GM12878 (cell line): ENCODE results near the gene CAVIN2. TPM values are rescaled to one million over a fixed set of nuclear protein-coding genes. Genes with fewer than 3 reads are reported as not detected.

Experiments used
- ATAC-seq: fragments of 200-7000 bp; cut with Tn5 transposase; 3 replicates; pipeline ENCODE4 v1.9.1; 2020; ENCODE audit warnings: mild to moderate bottlenecking, moderate library complexity
- BruUV-seq: library from RNA; stranded (reverse); fragments of 400-500 nt; replicated peaks from 2 replicates; lab custom pipeline; 2021; lab: Mats Ljungman, UMichigan
- CTCF ChIA-PET: fragments of 300-600 bp; sonication (Branson Sonifier 250); formaldehyde crosslinking; extraction: SDS; loops from one replicate; lab custom pipeline; 2021; ENCODE audit warnings: inconsistent platforms; lab: Yijun Ruan, JAX
- POLR2A ChIA-PET: fragments of 350-600 bp; formaldehyde crosslinking; extraction: SDS; loops from one replicate; lab custom pipeline; 2021; ENCODE audit warnings: inconsistent platforms; lab: Charles Lee
- RAD21 ChIA-PET: fragments of 300-600 bp; sonication (Branson Sonifier 250); formaldehyde crosslinking; loops from one replicate; lab custom pipeline; 2023; ENCODE audit warnings: antibody characterized with exemption; ENCODE audit not compliant: unreplicated experiment; lab: Charles Lee
- SMC1A ChIA-PET: fragments of 300-600 bp; sonication (Branson Sonifier 250); formaldehyde crosslinking; loops from one replicate; lab custom pipeline; 2023; ENCODE audit not compliant: unreplicated experiment, uncharacterized antibody; lab: Charles Lee
- DNase-seq: peaks from one replicate; pipeline ENCODE4 v3.0.0-alpha.2; 2011; ENCODE audit warnings: low read depth, low spot score
- FAIRE-seq: peaks from 3 replicates; lab custom pipeline; 2011; peaks lifted over from hg19 to GRCh38; lab: Jason Lieb, UNC
- H2AFZ ChIP-seq: 2 replicates; pipeline ENCODE4 v1.6.0; 2011; ENCODE audit warnings: low read depth, low read length, control low read depth; ENCODE audit not compliant: control insufficient read depth
- H3K27ac ChIP-seq: 2 replicates; pipeline ENCODE4 v1.5.1; 2011; ENCODE audit warnings: control low read depth; ENCODE audit not compliant: control insufficient read depth, insufficient read depth
- H3K27me3 ChIP-seq, 2 experiments: replicated peaks in 1 of 2; 2 replicates each; pipeline versions ENCODE4 v1.6.0 to v1.6.1; 2011; ENCODE audit warnings: low read length in 1 of 2; ENCODE audit not compliant: control insufficient read depth in 2 of 2, insufficient read depth in 2 of 2
- H3K36me3 ChIP-seq, 2 experiments: 2 replicates each; pipeline ENCODE4 v1.5.1; 2011; ENCODE audit warnings: low read length in 1 of 2; ENCODE audit not compliant: control insufficient read depth in 2 of 2, insufficient read depth in 2 of 2
- H3K4me1 ChIP-seq: 2 replicates; pipeline ENCODE4 v1.6.1; 2011; ENCODE audit warnings: mild to moderate bottlenecking, low read length, moderate library complexity, mixed read lengths; ENCODE audit not compliant: control insufficient read depth, insufficient read depth
- H3K4me2 ChIP-seq: 2 replicates; pipeline ENCODE4 v1.6.0; 2011; ENCODE audit warnings: control low read depth; ENCODE audit not compliant: control insufficient read depth, insufficient read depth
- H3K4me3 ChIP-seq: fragments of 200-600 bp; sonication (generic); 2 replicates; pipeline ENCODE4 v1.5.1; 2016
- H3K79me2 ChIP-seq: 2 replicates; pipeline ENCODE4 v1.6.0; 2011; ENCODE audit warnings: low read length; ENCODE audit not compliant: control insufficient read depth, insufficient read depth
- H3K9ac ChIP-seq: 2 replicates; pipeline ENCODE4 v1.8.0; 2011; ENCODE audit warnings: low read length, control low read depth, mixed read lengths; ENCODE audit not compliant: control insufficient read depth, insufficient read depth
- H3K9me3 ChIP-seq: replicated peaks from 3 replicates; pipeline ENCODE4 v1.5.1; 2011; ENCODE audit warnings: mild to moderate bottlenecking, low read length; ENCODE audit not compliant: control insufficient read depth, insufficient read depth
- H4K20me1 ChIP-seq: 2 replicates; pipeline ENCODE4 v1.6.0; 2011; ENCODE audit not compliant: control insufficient read depth, insufficient read depth
- BHLHE40 ChIP-seq, 2 experiments: fragments of 450-650 bp in 1 of 2; IDR thresholded peaks; 2 replicates each; pipeline ENCODE4 v1.6.1; 2011 to 2017; ENCODE audit warnings: low read depth in 2 of 2, borderline replicate concordance in 1 of 2, improper control_type of control experiment in 1 of 2, low read length in 1 of 2, mild to moderate bottlenecking in 1 of 2
- CREM ChIP-seq: IDR thresholded peaks from 2 replicates; pipeline ENCODE4 v1.6.1; 2014; ENCODE audit warnings: antibody characterized with exemption, low read depth
- FOS ChIP-seq: IDR thresholded peaks from 3 replicates; pipeline ENCODE4 v1.6.1; 2011; ENCODE audit warnings: borderline replicate concordance; ENCODE audit not compliant: insufficient read length; ENCODE audit errors: extremely low read depth
- KLF5 ChIP-seq: fragments of 450-650 bp; IDR thresholded peaks from 2 replicates; pipeline ENCODE4 v1.6.1; 2014; ENCODE audit warnings: mild to moderate bottlenecking; ENCODE audit not compliant: partially characterized antibody
- MYB ChIP-seq: fragments of 150-350 bp; IDR thresholded peaks from 2 replicates; pipeline ENCODE4 v1.6.1; 2014; ENCODE audit warnings: mild to moderate bottlenecking, low read depth, low read length, borderline replicate concordance
- NKRF ChIP-seq: fragments of 450-650 bp; conservative IDR thresholded peaks from 2 replicates; pipeline ENCODE4 v1.6.1; 2017; ENCODE audit warnings: mild to moderate bottlenecking, moderate library complexity
- RCOR1 ChIP-seq: conservative IDR thresholded peaks from 2 replicates; pipeline ENCODE4 v1.6.1; 2012; ENCODE audit warnings: low read depth, low read length, improper control_type of control experiment
- SREBF1 ChIP-seq: IDR thresholded peaks from 2 replicates; pipeline ENCODE4 v1.6.1; 2012; ENCODE audit warnings: mild to moderate bottlenecking, low read length
- STAT1 ChIP-seq: fragments of 450-650 bp; conservative IDR thresholded peaks from 2 replicates; pipeline ENCODE4 v1.6.1; 2014; ENCODE audit warnings: antibody characterized with exemption, mild to moderate bottlenecking
- ZNF592 ChIP-seq: fragments of 450-650 bp; IDR thresholded peaks from 2 replicates; pipeline ENCODE4 v1.6.1; 2017; ENCODE audit warnings: mild to moderate bottlenecking, moderate library complexity
- WGBS: methylation state at CpG from one replicate; pipeline ENCODE4 v1.1.6; 2016; ENCODE audit warnings: low lambda C conversion rate; ENCODE audit not compliant: insufficient replicate concordance, insufficient coverage; ENCODE audit errors: missing lambda C conversion rate; 5-methylcytosine and 5-hydroxymethylcytosine counted together
- in situ Hi-C: fragments of 300-500 bp; cut with MboI; formaldehyde crosslinking; loops from 9 replicates; pipeline ENCODE4 v1.14.3; 2018; ENCODE audit warnings: mixed read lengths
- intact Hi-C: fragments of 100-400 bp; cut with micrococcal nuclease; formaldehyde crosslinking; loops from one replicate; pipeline ENCODE4 v1.14.2; 2022; ENCODE audit not compliant: unreplicated experiment
- polyA plus RNA-seq, 11 experiments: library from polyadenylated mRNA; depleted of rRNA in 4 of 11; unstranded in 6 of 11; stranded (reverse) in 5 of 11; fragments of >200 nt; fragmentation: Nextera tagmentation in 4 of 11; fragmentation: Illumina TruSeq in 1 of 11; extraction: Ambion mirVana in 4 of 11; extraction: Trizol in 1 of 11; gene quantifications; 1 replicate in 1 of 11; 2 replicates in 10 of 11; pipeline versions ENCODE4 v1.2.1 to v1.2.3, GENCODE V29; 2011 to 2016; ENCODE audit warnings: inconsistent platforms in 2 of 11, missing spikeins in 2 of 11, low read depth in 1 of 11
- total RNA-seq, 4 experiments: library from RNA; depleted of rRNA in 3 of 4; stranded (reverse); fragments of >200 nt in 3 of 4; fragmentation: Illumina TruSeq in 1 of 4; extraction: Trizol in 1 of 4; gene quantifications; 2 replicates each; pipeline versions ENCODE4 v1.2.1 to v1.2.3, GENCODE V29; 2013 to 2021

The CAVIN2 gene
- total and polyA plus RNA-seq, 10 of the 15 experiments (the other 5 are each of a cell fraction or from before 2014, with no cell fraction given), result not detected

- TF ChIP-seq KLF5 (no peak), RCOR1 (no peak), CREM (no peak)
- TF ChIP-seq, all 136 proteins: peak for 0
Measured at GRCh38 chr2:191867507-191867847, 20.6 kb upstream of the CAVIN2 start (continued).

- in situ Hi-C loops, result loop anchor here (5.0 kb wide), 1 partner anchor 295 kb away; no protein-coding TSS in a partner anchor
- no peak for ATAC-seq
- RAD21 ChIA-PET, result interaction anchor here (9.9 kb wide), 1 partner anchor 293 kb away, joined by 222 read pairs; no protein-coding TSS in a partner anchor
- 20% methylated on average over 7 of the region's 7 CpGs for WGBS
- Histone ChIP-seq H3K9ac (no peak overlapping the region), H3K27me3 (peaks cover 0 to 6% of the 10 kb centered on the region in 2 experiments; a peak in 2 of 4 replicates), H3K79me2 (no peaks in the 10 kb centered on the region), H3K4me1 (no peaks in the 10 kb centered on the region), H4K20me1 (no peaks in the 10 kb centered on the region), H2AFZ (no peak overlapping the region), H3K4me2 (no peak overlapping the region), H3K9me3 (no peaks in the 10 kb centered on the region), H3K4me3 (no peak overlapping the region), H3K36me3 (no peaks in the 10 kb centered on the region), H3K27ac (no peak overlapping the region)
- BruUV-seq, result no TSS peak
- FAIRE-seq, result no peak
- POLR2A ChIA-PET, result no interaction called here
- no peak for DNase-seq
- intact Hi-C loops, result loop anchor here (5.0 kb wide), 3 partner anchors 55 to 420 kb away; no protein-coding TSS in a partner anchor
- SMC1A ChIA-PET, result interaction anchor here (0.8 to 11.4 kb wide), 5 partner anchors 54 to 313 kb away, joined by 3 to 244 read pairs (median 4); no protein-coding TSS in a partner anchor
- CTCF ChIA-PET, result interaction anchor here (1.6 to 5.8 kb wide), 3 partner anchors 60 to 296 kb away, joined by 3 to 289 read pairs (median 23); no protein-coding TSS in a partner anchor
- TF ChIP-seq ZNF592, result no peak
- no peak for TF ChIP-seq STAT1
- no peak for TF ChIP-seq NKRF
- no peak for TF ChIP-seq BHLHE40 (IDR thresholded peaks at IDR 0.05; ENCODE audit: borderline replicate concordance in 1 of 2, low read depth in 2 of 2, low read length in 1 of 2)
- TF ChIP-seq SREBF1, result no peak
- no peak for TF ChIP-seq FOS
- TF ChIP-seq MYB, result no peak
Measured at GRCh38 chr2:191866675-191867506, 20.0 kb upstream of the CAVIN2 start.
